Measurements from ENCODE around the gene ERICH2.
"Not testable (repeated sequence)": the region's sequence is repeated elsewhere in the genome, so short reads cannot be mapped to it uniquely, and the experiment has no call there.

Gene ERICH2, protein sequence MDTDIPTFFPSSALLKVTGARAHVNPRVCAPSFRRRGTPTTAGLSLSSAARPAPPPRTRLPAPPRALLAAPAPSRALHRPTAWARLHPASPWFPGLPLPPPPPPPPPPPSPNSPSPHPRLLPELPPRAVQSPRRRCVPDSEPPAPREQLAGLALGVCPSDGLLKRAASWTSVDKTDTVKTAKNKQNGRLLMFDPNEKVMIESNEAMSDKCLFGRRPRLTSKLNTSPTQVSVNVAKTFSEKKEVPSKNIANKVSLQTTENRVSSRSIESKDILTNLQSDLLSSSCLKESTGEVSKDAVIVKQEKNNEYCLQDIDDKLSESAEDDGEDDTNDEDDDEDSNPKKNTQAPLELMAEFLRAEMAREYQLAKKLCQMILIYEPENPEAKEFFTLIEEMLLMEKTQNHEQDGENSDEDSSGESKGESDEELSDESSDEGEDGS

GRCh38 chr2:170770008-170770605, at the start of gene ERICH2:
TSS of gene ERICH2 (plus strand) at chr2:170770378. CDS start at chr2:170770682, 304 bp downstream.
- DNase-seq, result no peak

DNA sequence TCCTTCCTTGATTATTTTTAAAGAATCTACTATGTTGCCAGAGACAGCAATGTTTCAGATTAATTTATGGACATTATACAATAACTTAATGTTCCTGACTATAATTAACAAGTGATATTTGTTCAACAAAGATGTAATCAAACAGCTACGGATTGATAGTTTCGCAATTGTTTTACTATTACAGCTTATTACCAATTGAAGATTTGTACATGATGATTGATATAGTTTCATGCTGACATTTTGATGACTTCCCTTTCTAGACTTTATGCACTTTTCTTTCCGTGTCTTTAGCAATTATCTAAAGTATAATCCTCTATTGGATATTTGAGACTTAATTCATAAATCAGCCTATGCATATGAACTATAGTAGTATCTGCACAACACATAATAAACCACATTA, 48.5 kb upstream of the ERICH2 start:
- DNase-seq, result no peak

DNA sequence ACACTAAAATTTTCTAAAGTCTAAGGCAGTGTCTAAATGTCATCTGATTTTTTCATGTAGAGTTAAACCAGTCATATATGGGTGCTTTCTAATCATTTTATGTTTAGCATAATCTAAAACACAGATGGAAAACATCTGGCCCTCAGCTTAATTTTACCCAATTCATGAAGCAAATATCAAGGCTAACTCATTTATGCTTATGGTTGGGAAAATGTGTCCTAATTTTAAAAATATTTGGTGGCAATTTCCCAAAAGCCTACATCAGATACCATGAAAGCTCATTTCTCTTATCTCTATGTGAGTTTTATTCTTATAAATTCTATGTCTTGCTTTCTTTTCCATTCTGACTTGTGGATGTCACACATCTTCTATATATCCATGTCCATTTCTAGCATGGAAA, 47.9 kb upstream of the ERICH2 start:
- no peak for DNase-seq

DNA sequence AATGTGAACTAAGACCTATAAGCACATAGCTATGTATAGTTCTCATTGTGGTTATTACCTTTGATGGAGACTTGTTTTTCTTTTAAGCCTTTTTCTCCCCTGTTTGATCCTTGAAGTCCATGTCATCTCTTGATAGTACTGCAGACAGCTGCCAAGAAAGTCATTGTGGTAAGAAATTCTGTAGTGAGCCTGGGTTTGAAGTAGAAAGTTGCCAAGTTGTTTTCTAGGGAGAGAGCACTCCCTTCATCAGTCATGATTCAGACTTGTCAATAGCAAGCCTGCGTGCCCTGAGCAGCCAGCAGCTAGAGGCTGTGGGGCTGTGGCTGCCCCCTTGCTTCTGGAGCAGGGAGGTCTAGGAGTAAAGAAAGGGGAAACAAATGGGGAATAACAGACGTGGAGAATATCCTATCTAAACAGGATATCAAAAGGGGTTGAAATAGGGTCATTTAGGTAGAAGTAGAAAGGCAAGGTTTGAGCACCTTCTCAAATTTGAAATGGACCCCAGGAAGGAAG, 46.7 kb upstream of the ERICH2 start:
- DNase-seq, result no peak

- no peak for DNase-seq
These were observed 36.2 kb upstream of the ERICH2 start for GRCh38 chr2:170733798-170734600.

DNA sequence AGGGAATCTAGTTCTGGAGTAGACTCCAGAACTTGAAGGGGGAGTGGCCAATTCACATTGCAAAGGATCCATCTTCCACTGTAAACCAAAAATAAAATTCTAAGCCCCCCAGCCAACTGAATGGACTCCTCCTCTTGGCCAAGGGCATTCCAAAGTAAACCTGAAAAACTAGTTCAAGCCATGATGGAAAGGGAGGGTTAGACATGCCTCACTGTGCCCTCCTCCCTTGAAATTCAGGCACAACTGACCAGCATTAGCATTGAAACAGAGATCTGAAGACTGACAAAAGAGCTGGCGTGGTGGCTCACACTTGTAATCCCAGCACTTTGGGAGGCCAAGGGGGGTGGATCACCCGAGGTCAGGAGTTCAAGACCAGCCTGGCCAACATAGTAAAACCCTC, 35.6 kb upstream of the ERICH2 start:
- DNase-seq, result not testable (repeated sequence)

GRCh38 chr2:170736628-170737027, 33.5 kb upstream of the ERICH2 start:
- DNase-seq, result no peak

DNA sequence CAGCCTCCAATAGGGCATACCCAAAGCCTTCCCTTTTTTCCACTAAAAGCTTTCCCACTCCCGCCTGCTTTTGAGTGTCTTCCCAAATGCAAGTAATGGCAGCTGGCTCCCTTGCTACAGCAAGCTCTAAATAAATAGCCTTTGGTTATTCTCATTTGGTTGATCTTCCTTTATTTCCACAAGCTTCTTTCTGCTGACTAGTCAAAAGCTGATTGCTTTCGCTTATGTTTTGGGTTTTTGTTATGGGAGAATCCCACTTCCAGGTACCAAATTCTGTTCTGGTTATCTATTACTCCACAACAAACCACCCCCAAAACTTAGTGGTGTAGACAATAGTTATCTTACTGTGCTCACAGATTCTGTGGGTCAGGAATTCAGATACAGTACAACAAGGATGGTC, 32.8 kb upstream of the ERICH2 start:
- no peak for DNase-seq

GRCh38 chr2:170737821-170738220, 32.4 kb upstream of the ERICH2 start:
- no peak for DNase-seq

GRCh38 chr2:170739048-170739447, 31.1 kb upstream of the ERICH2 start:
- no peak for DNase-seq

DNA sequence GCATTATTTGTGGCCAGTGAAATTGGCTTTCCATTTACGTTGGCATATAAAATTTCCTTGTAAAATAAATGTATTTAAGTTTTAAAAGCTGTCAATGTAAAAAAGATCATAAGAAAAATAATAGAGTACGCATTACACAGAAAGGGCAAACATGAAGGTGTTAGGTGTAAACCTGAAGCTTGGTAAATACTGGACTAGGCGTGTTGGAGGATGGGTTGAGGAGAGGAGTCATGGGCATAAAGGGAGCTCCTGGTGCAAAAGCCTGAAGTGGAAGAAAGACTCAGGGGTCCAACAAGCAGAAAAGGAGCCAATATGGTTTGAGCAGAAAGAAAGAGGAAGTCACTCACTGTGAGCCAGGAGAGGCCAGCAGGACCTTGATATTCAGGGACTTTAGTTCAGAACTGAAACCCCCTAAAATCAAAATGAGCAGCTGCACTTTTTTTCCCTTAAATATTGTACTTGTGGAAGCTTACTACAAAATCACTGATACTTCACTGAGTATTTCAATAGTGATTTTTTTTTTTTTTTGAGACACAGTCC, 30.6 kb upstream of the ERICH2 start:
- DNase-seq, result no peak

DNA sequence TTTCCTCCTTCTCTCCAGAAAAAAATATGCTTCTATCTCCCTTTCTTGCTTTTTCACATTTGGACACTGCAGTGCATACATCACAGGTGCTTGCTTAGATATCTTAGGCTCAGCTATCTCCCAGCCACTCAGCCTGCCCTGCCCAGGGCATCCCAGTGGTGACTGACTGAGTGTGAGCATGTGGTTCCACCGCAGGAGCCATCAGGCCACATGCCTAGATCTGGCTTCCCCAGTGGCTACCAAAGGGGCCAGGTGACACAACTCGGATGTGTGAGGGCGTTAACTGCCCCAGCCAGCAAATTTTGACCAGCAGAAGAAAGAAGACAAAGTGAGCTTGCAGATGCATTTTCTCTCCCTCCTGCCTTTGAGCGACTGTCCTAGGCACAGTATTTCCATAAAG, 29.5 kb upstream of the ERICH2 start:
- DNase-seq, result no peak

DNA sequence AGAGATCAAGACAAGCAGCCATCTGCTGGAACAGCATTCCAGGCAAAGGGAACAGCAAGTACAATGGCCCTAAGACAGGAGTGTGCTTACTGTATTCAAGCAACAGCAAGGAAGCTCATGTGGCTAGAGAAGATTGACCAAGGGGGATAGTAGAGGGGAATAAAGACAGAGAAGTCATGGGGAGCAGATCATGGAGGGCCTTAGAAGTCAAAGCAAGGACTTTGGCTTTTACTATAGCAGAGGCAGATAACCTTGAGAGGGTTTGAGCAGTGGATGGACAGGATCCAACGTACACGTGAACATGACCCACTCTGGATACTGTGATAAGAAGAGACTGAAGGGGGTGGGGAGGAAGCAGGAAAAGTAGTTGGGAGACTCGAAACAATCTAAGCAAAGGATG, 28.2 kb upstream of the ERICH2 start:
- no peak for DNase-seq

DNA sequence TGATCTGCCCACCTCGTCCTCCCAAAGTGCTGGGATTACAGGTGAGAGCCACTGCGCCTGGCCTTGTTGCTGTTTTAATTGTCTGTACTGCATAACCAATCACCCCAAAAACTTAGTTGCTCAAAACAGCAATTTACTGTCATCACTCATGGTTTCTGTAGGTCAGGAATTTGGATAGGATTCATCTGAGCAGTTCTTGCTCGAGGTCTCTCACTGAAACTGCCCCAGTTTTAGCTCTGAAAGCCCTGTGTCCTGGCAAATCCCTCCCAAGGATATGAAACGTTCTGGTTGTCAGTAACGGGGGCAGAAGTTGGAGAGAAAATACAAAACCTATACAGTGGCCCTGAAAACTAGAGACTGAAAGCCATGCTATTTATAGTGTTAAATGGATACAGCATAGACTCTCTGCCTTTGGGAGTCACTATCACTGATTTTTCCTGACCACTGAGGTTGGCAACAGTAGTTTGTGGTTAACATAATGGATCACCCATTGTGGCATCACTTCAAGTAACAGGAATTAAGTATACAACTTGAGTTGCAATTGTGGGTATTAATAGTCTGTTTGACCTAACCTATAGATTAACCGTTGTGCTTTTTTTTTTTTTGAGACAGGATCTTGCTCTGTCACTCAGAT, 27.2 kb upstream of the ERICH2 start:
- no peak for DNase-seq

DNA sequence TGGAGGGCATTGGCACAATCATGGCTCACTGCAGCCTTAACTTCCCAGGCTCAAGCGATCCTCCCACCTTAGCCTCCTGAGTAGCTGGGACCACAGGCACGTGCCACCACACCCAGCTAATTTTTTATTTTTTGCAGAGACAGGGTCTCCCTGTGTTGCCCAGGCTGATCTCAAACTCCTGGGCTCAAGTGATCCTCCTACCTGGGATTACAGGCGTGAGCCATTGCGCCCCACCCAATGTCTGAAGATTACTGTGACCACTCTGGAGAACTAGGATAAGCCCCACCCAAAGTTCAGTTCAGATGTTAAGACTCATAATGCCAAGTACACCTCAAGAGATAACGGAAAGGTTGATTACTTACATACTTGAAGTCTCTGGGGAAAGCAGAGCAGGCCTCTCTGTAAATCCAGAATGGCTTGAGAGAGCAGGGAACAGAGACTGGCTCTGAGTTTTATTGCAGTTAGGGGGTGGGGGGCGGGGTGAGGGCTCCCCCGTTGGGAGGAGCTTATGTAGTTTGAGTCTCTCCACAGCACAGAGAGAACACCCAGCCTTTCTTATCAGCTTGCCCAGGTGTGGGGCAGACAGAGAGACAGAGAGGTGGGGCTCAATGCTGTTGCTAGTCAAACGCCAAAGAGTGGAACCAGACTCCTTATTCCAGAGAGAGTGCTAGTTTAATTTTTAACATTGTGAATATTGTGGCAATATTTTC, 26.5 kb upstream of the ERICH2 start:
- DNase-seq, result no peak

GRCh38 chr2:170744248-170745002, 25.8 kb upstream of the ERICH2 start:
- DNase-seq, result no peak

GRCh38 chr2:170745305-170745704, 24.9 kb upstream of the ERICH2 start:
- DNase-seq, result no peak

- DNase-seq, result no peak
These were observed 22.3 kb upstream of the ERICH2 start for GRCh38 chr2:170747921-170748320.

DNA sequence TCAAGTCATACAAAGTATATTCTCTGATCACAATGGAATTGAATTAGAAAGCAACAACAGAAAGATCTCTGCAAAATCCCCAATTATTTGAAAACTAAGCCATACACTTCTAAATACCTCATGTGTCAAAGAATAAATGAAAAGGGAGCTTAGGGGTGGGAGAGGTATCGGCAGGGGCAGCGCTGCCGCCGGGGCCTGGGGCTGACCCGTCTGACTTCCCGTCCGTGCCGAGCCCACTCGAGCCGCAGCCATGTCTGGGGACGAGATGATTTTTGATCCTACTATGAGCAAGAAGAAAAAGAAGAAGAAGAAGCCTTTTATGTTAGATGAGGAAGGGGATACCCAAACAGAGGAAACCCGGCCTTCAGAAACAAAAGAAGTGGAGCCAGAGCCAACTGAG, 18.6 kb upstream of the ERICH2 start:
- not testable (repeated sequence) for DNase-seq

- no peak for DNase-seq
These were observed 8.6 kb upstream of the ERICH2 start for GRCh38 chr2:170761572-170761971.

DNA sequence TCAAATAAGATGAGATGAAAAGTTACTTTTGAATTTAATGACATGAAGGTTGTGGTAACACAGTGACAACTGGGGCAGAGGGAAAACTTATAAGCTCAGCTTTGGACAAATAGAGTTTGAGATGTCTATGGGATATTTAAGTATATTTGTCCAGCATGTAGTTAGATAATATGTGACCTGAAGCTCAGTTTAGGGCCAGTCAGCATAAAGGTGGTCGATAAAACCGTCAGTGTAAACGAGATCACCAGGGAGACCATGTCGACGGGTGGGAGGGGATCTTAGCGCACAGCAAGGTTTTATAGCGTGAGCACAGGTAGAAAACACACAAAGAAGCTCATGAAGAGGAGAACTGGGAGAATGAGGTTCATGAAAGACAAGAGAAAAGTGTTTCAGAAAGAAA, 7.4 kb upstream of the ERICH2 start:
- DNase-seq, result no peak
